Lung microvascular endothelial cell (primary cell): ENCODE results near the gene CDCA7. TPM values are rescaled to one million over a fixed set of nuclear protein-coding genes. Genes with fewer than 3 reads are reported as not detected.
"Not testable (repeated sequence)": the region's sequence is repeated elsewhere in the genome, so short reads cannot be mapped to it uniquely, and the experiment has no call there.

Experiments used
- DNase-seq, 2 donors: peaks; one replicate each; pipeline versions ENCODE4 v3.0.0 to v3.0.0-alpha.2; 2010; ENCODE audit warnings: low read depth in 2 of 2
- total RNA-seq: library from RNA; depleted of rRNA; stranded (reverse); fragments of >200 nt; gene quantifications from 2 replicates; pipeline ENCODE4 v1.2.1, GENCODE V29; 2014

Gene CDCA7
- total RNA-seq, 1 donor from 2014 or later: 1.8 TPM

DNA sequence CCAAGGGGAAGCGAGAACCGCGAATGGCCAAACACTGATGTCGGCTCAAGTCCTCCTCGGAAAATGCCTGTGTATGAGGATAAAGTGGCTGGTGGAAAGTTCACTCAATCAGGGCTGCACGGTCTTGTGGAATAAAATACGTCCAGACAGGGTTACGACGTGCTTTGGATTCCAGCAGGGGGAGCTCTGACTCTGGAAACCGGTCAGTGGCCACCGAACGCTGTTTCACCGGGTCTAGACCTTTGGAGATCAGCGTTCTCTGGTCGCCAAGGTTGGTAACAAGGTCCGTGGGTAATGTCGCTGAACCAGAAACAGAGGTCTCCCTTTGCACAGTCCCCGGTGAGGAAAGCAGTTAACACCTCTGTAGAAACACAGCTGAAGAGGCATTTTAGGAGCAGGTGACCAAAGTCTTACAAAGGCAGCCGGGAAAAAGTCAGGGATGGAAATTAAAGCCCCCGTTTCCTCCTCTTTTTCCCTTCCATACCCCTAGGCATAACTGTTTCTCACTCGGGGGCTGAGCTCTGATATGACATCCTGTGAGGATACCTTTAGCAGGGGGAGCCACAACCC is 47.8 kb downstream of the CDCA7 start:
- DNase-seq: peak; percentile 82 to 86

DNA sequence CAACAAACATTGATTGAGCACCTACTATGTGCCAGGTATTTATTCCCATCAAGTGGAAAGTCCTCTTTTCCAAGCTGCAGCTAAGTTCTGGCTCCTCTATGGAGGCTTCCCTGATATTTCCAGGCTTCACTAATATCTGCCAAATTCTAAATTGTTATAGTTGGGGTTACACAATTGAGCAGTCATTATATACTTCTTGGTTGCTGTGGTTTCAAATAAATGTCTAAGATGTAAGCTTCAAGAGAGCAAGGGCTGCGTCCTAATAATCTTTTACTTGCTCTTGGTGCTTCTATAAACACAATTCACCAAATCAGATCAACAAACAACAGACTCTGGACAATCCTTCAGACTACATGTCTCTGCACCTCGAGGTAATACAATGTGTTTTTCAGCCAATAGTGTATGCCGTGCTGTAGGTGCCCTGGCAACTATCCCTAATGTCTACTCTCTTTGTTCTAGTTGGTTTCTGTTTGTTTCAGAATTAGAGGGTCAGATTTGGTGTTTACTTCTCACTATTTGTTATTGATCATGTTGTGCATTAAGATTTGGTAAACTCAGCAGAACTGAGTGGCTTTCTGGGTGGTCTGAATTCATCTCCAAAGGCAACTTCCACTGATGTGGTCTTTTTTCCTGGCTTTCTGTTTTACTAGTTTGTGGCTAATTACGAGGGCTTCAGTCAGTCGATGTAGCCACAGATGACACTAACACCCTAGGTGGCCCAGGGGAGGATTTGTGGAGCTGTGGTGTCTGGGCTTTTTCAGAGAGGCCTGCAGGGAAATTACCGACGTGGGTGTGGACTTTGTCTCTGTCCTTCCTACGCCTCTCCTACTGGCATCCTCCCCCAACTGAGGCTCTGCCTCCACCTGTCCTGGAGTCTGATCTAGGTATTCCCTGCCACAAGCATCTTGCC is 50.4 kb downstream of the CDCA7 start:
- no peak for DNase-seq

DNA sequence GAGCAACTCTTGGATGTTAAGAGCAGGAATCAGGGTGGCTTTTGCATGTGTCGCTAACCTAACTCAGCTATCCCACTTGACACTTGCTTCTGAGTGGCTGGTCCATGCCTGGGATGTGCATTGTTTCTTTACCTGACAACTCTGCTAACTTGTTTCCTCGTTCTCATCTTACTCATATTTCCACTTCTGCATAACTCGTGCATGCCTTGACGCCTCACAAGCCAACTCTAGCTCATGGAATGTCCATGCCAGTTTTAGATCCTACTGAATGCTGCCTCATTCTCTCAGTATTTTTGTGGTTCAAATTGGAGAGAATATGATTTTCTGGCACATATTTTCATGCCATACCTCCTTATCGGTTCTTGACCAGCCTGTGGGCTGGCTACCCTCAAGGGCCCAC is 52.5 kb downstream of the CDCA7 start:
- no peak for DNase-seq

- DNase-seq: no peak
These were observed 53.0 kb downstream of the CDCA7 start for GRCh38 chr2:173407646-173408045.

GRCh38 chr2:173410579-173410978 is 55.9 kb downstream of the CDCA7 start:
- no peak for DNase-seq

DNA sequence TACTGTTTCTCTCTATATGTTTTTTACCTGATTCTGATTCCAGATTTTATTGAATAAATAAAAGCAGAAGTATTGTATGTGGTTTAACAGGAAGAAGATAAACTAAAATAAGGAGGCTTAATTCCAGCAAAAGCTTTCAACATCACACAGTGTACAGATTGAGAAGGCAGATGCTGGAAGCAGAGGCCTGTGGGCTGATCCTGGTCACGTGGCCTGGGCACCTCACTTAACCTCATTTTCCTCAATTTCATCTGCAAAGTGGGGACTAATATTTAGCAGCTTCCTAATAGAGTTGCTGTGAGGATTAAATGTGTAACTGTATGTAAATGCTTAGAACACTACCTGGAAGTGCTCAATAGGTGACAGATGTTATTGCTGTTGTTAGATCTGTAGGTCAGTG is 58.0 kb downstream of the CDCA7 start:
- DNase-seq: no peak

GRCh38 chr2:173414823-173415322 is 60.2 kb downstream of the CDCA7 start:
- DNase-seq: peak in 1 of 2 donors; percentile 55

DNA sequence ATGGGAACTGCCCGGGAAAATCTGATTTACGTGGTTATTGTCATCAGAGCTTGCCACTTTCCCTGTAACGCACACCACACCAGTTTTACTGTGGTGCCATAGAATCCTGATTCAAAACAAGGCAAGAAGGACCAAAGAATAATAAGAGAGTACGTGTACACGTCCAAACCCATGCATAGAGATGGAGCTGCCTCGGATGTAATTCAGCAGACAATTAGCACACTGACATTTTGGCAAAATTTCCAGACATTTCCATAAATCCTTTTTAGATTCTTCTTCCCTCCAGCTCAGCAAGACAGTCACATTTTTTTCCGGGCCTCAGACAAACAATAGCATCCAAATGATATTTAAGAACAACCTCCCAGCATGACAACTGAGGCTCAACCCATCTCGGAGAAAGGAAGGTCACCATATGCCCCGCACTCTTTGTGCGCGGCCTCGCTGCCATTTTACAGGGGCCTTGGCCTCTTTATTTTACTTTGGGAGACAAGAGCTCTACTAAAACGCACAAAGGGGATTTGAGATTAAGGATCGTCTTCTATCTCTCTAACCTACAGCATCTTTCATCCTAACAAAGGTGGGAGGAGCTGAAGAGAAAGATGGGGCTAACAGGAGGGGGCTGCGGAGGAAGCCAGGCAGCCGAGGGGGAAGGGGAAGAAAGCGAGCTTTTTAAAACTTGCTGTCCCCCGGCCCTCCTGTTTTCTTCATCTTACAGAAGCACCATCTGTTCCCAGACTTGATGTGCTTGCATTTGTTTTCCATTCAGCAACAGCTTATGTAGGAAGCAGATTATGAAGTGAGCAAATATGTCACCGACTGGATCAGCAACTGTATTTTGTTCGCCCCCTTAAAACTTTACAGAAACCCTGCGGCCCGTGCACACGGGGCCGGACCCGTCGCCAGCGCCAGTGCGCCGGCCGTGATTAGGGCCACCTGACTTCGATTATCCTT is 61.0 kb downstream of the CDCA7 start:
- DNase-seq: no peak

DNA sequence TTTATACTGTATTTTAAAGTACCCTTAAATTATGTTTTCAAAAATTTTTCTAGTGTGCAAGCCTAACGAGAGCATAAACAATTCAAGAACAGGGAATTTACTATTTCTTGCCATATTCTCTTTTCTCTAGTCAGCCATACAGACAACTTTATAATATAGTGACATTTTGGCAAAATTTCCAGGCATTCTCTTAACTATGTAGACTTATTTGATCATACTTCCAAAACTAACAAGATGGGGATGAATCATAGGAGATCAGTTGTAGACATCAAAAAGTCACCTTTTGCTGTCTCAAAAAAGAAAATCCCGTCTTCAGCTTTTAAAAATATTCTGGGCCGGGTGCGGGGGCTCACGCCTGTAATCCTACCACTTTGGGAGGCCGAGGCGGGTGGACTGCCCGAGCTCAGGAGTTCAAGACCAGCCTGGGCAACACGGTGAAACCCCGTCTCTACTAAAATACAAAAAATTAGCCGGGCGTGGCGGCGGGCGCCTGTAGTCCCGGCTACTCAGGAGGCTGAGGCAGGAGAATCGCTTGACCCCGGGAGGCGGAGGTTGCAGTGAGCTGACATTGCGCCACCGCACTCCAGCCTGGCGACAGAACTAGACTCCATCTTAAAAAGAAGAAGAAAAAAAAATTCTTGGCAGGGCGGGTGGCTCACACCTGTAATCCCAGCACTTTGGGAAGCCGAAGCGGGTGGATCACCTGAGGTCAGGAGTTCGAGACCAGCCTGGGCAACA is 61.9 kb downstream of the CDCA7 start:
- not testable (repeated sequence) for DNase-seq

- DNase-seq: no peak
These were observed 62.7 kb downstream of the CDCA7 start for GRCh38 chr2:173417341-173417740.

- DNase-seq: no peak
These were observed 63.1 kb downstream of the CDCA7 start for GRCh38 chr2:173417802-173418201.
